Keratinocyte (primary cell): ENCODE measurements around the gene RAB44.

Source experiments
- CTCF ChIP-seq, 3 experiments: IDR thresholded peaks in 1 of 3; conservative IDR thresholded peaks in 1 of 3; optimal IDR thresholded peaks in 1 of 3; 2 replicates in 2 of 3; 3 replicates in 1 of 3; pipeline versions ENCODE3 to v1.5.1; 2011; ENCODE audit warnings: low read length in 3 of 3, mild to moderate bottlenecking in 3 of 3, moderate library complexity in 2 of 3, control low read depth in 1 of 3, inconsistent platforms in 1 of 3; ENCODE audit not compliant: insufficient read depth in 2 of 3; ENCODE audit errors: extremely low read depth in 1 of 3
- EZH2 ChIP-seq: IDR thresholded peaks from one replicate; pipeline ENCODE4 v1.6.1; 2012; ENCODE audit warnings: inconsistent platforms, mild to moderate bottlenecking, low read length, moderate library complexity

- TF ChIP-seq CTCF (optimal IDR thresholded peaks at IDR 0.05 in 1 of 3, IDR thresholded peaks at IDR 0.05 in 1 of 3, conservative IDR thresholded peaks at IDR 0.05 in 1 of 3; ENCODE audit: extremely low read depth in 1 of 3, insufficient read depth in 2 of 3, low read length in 3 of 3) (no peak), EZH2 (no peak)
Measured at GRCh38 chr6:36669002-36669401, 28.6 kb upstream of the RAB44 start.
